Measurements from ENCODE around the gene CDK9.
"Not testable (repeated sequence)": the region's sequence is repeated elsewhere in the genome, so short reads cannot be mapped to it uniquely, and the experiment has no call there.

Gene CDK9

DNA sequence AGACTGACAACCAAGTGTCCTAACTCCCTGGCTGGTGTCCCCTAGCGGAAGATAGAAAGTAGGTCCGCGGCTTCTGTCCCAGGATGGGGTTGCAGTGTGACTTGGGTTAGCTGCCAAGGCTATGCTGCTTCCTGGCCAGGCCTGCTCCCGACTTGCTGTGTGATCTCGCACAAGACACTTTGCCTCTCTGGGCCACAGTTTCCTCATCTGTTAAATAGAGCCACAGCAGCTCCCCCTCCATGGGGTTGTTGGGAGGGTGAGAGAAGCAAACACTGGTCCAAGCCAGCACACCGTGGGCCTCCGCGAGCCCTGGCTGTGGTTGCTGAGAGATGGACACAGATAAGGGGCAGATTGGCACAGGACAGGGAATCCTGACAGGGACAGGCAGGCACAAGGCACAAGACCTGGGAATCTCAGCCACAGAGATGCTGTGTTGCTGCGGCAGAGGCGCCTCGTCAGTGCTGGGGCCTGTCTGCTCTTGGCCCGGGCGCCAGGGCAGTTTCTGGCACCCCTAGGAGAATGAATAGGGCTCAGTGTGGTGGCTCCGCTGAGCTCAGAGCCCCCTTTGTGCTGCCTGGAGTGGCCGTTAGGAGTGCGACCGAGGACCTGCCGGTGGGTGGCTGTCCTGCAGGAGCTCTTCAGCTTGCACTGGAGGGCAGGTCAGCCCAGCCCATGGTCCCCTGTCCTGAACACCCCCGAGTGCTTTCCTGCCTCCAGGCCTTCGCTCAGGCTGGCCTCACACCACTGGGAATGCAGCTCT lies 5.5 kb upstream of the CDK9 start:
- DNase-seq (ENCODE audit: low read depth) = no peak

DNA sequence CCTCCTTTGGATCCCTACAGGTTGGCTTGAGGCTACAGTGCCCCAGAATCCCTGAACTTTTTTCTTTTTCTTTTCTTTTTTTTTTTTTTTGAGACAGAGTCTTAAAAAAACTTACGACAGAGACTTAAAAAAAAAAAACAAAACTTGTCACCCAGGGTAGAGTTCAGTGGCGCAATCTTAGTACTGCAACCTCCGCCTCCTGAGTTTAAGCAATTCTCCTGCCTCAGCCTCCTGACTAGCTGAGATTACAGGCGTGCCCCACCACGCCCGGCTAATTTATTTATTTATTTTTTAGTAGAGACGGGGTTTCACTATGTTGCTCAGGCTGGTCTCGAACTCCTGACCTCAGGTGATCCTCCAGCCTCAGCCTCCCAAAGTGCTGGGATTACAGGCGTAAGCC lies 4.9 kb upstream of the CDK9 start:
- DNase-seq (ENCODE audit: low read depth) = not testable (repeated sequence)

- no peak for DNase-seq (ENCODE audit: low read depth)
Measured at GRCh38 chr9:127781806-127782205, 4.0 kb upstream of the CDK9 start.

DNA sequence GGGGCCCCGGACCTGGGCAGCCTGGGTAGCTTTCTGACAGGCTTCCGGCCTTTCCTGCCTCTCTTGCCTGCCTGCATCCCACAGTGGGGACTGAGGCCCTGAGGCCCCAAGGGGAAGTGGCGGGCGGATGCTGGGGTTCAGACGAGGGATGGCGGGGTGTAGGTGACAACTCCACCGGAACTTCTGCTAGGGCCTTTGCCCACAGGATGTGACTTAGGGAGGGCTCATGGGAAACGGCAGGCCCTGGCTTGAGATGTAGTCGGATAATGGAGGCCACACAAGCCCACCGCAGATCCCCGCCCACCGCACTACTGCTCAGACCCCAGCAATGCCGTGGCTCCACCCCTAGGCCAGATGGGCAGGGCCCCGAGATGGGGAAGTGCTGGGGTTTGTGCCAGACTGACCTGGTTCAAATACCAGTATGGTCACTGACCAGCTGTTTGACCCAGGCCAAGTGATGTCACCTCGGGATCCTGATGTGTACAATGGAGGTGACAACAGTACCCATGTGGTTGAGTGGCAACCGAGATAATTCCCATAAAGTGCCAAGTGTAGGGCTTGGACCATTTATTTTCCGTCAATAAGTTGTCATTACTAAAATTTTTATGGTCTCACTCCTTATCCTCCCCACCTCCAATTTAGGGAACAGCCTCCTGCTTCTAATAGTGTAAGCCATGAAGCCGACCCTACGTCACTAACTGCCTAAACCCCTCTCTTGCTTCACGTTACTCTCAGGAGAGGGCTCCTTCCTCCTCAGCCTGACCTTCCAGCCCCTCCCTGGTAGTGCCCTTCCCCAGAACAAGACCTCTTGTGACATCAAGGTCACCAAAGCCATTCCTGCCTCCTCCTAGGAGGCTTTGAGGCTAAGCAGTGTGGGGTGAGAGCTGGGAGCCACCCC lies 2.5 kb upstream of the CDK9 start:
- DNase-seq (ENCODE audit: low read depth) = no peak

GRCh38 chr9:127785023-127785932 lies 556 bp upstream of the CDK9 start:
- DNase-seq (ENCODE audit: low read depth) = peak; percentile 9

GRCh38 chr9:127786773-127787104 lies 905 bp downstream of the CDK9 start:
- DNase-seq (ENCODE audit: low read depth) = no peak

DNA sequence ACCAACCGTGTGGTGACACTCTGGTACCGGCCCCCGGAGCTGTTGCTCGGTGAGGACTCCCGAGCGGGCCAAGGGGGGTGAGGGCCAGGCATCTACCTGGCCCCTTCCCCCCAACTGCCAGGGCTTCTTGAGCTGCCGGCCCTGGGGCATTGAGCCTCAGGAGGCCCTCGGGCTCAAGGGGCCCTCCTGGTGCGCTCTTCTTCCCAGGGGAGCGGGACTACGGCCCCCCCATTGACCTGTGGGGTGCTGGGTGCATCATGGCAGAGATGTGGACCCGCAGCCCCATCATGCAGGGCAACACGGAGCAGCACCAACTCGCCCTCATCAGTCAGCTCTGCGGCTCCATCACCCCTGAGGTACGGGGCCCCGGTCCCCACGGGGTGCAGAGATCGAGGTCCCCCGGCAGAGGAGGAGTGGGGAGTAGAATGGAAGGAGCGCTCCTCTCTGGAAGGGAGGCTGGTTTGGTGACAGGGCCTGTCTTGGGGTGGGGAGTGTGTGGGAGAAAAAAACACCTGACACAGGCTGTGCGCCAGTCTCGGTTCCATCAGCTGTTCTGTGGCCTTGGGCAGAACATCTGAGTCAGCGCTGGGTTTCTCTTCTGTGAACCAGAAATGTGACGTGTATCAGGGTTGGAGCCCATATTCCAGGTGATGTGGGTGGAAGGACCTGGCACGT lies 2.6 kb downstream of the CDK9 start:
- no peak for DNase-seq (ENCODE audit: low read depth)

GRCh38 chr9:127789179-127789578 lies 3.3 kb downstream of the CDK9 start:
- no peak for DNase-seq (ENCODE audit: low read depth)

DNA sequence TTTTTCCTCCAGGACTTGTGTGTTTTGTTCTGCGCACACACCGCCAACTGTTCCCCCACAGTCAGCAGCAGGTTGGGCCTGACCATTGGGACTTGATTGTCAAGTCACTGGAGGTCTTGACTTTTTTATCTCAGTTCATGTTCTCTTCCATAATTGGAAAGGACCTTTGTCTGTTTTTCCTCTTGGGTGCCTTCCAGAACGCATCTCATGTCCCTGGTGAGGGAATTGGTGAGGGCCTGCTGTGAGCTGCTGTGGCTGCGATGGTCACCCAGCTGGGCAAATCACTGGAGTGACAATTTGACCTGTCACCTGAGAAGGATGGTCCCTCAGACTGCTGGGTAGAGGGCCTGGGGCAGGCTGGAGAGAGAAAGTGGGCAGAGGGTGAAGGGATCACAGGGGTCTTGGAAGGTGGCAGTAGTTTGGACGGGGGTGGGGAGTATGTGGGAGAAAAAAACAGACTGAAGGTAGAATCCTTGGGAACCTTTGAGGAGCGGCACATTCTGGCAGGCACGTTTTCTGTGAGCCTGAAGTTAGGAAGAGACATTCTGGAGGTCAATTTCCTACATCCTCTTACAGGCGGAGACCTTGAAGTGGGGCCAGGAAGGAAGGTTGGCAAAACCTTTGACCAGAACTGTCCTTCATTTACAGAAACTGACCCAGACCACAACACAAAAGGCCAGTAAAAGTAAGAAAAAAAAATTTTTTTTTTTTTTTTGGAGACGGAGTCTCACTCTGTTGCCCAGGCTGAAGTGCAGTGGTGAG lies 4.4 kb downstream of the CDK9 start:
- no peak for DNase-seq (ENCODE audit: low read depth)

DNA sequence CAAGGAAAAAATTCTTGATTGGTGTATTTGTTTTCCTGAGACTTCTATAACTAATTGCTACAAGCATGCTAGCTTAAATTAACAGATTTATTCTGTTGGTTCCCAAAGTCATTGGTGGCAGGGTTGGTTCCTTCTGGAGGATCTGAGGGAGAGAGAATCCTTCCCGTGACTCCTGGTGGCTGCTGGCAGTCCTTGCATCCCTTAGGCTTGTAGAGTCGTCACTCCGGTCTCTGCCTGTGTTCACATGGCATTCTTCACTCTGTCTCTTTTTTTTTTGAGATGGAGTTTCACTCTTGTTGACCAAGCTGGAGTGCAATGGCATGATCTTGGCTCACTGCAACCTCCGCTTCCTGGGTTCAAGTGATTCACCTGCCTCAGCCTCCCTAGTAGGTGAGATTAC lies 5.3 kb downstream of the CDK9 start:
- DNase-seq (ENCODE audit: low read depth) = no peak

- DNase-seq (ENCODE audit: low read depth) = no peak
Measured at GRCh38 chr9:127792417-127793031, 6.7 kb downstream of the CDK9 start.

DNA sequence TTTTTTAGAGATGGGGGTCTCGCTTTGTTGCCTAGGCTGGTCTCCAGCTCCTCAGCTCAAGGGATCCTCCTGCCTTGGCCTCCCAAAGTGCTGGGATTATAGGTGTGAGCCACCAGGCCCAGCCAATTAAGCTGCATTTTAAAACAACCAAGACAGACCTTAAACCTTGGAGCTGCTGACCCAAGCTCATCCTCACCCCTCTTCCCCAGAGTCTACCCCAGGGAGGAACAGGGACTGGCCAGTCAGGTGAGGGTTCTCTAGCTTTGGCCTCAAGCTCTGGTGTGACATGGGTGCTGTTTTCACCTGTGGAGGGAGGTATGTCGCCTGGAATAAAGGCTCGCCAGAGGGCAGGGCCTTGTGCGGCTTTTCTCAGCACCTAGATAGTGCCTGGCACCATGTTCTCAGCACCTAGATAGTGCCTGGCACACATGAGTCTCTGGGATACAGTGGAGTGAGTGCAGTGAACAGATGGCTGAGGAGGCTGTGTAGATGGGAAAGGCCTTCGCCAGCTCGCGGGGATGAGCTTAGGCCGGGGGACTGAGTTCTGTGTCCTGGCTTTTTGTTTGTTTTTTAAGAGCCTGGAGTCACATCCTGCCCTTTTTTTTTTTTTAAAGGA lies 7.4 kb downstream of the CDK9 start:
- DNase-seq (ENCODE audit: low read depth) = no peak

DNA sequence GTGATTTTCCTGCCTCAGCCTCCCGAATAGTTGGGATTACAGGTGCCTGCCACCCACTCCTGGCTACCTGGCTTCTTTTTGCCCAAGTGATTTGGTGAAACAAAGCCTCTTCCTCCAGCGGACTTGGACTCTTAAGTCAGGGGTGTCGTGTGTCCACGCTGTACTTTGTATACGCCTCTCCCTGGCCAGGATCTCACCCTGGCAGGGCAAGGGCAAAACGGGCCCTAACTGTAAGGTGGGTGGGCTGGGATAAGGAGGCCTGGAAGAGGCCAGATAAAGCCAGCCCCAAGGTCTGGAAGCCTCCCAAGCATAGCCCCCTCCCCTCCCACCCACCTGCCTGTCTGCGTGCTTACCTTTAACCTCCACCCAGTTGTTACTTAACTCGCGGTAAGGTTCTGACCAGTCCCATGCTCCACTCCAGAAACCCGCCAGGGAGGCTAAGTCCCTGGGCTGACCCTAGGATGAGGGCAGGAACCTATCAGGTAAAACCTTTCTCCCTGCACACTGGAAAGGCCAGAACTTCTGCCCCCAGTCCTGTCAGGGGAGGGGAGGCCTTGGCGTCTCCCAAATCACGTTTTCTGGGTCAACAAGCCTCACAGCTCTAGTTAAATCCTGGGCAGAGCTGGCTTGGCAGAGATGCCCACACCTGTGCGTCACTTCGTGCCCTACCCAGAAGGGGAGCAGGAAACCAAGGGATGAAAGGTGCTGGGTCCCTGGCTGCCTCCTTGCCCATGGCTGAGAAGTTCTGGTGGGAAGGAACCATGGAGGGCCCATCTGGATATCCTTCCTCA lies 8.4 kb downstream of the CDK9 start:
- DNase-seq (ENCODE audit: low read depth) = no peak

- peak; percentile 18 for DNase-seq (ENCODE audit: low read depth)
Measured at GRCh38 chr9:127796225-127796813, 10.5 kb downstream of the CDK9 start.

GRCh38 chr9:127796852-127797370 lies 11.1 kb downstream of the CDK9 start:
- DNase-seq (ENCODE audit: low read depth) = no peak

DNA sequence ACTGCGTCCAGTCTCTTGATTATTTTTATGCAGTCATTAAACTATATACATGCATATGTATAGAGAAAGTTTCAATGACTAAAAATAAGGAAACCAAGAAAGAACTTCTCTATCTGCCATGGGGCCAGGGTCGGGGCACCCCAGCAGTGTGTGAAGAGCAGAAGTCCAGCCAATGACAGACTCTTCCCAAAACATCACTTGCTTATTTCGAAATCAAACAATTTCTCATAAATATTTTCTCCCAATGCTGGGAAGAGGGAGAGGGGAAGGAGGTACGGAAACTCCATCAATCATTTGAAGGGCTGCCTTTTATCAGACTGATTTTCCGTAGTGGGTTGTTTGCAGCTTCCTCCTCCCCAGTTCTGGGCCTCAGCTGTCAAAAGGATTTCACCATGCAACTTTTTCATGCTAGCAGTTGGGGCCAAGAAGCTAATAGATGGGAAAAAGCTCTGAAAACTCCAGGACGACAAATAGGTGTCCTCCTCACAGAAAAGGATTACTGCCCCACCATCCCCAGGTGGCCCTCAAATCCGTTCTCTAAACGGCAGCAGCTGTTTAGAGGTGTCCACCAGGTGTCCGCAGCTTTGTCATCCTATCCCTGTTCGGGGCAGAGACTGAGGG lies 16.2 kb downstream of the CDK9 start:
- DNase-seq (ENCODE audit: low read depth) = peak; percentile 24

DNA sequence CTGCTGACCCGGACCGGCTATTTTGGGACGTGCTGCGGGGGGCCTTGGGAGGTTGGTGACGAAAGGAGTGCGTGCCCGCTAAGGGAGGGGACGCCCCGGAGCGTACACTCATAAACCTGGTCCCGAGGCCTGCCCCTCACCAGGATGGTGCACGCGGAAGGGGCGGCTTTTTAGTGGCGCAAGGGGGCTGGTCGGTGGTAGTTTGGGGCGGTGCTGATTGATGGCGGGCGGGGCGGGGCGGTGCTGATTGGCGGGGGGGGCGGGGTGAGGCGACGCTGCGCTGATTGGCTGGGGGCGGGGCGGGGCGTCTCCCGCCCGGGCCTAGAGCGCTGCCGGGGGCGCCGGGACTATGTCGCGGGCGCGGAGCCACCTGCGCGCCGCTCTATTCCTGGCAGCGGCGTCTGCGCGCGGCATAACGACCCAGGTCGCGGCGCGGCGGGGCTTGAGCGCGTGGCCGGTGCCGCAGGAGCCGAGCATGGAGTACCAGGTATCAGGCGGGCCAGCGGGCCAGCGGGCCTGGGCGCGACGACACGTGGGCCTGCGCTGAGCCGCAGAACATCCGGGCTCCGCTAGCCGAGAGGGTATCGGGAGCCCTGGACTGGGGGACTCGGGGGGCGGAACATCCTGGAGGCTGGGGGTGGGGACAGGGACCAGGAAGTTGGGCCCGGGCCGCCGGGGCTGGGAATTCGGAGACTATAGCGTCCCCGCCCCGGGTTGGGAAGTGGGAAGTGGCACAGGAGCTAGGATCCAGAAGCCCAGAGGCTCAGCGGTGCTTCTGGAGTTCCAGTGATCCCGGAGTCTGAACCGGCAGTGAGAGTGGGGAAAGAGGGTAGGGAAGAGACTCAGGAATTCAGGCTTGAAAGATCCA lies 17.0 kb downstream of the CDK9 start, which contains the start of gene FPGS:
FPGS (plus strand) TSS at position 307 of the 868 bp plus-strand sequence; CDS start at position 350, 43 bp downstream.
- DNase-seq (ENCODE audit: low read depth) = peak; percentile 43

Measured in GM04503 (cell line).